ENCODE data around the gene CHRM2.

Gene CHRM2

DNA sequence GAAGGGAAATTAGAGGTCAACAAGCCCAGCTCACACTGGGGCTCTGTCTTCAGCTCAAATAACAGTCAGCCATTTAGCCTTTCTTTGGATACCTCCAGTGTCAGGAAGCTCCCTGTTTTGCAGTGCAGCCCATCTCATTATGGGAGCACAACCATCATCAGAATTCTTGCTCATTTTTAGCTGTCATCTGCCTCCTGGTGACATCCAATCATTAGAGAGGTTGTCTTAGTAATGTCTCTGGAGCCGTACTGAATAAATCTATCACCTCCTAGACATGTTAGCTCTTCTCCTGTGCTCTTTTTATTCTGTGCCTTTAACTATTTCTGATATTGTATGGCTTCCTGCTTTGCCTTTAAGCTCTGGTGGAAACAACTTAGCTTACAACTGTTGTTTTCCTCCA, 74.5 kb downstream of the CHRM2 start:
- TF ChIP-seq CTCF (IDR thresholded peaks at IDR 0.05): no peak
- no peaks in the 10 kb centered on the region for H3K4me1 ChIP-seq (ENCODE audit: control insufficient read depth in 1 of 2, insufficient read depth in 1 of 2, low read depth in 1 of 2, low read length in 1 of 2)
- no peaks in the 10 kb centered on the region for H3K36me3 ChIP-seq
- H3K9me3 ChIP-seq: no peaks in the 10 kb centered on the region
- no peak overlapping the region for H3K4me3 ChIP-seq (ENCODE audit: low read depth in 1 of 2, low read length in 1 of 2)
- H3K27ac ChIP-seq: no peak overlapping the region
- no peaks in the 10 kb centered on the region for H3K27me3 ChIP-seq

DNA sequence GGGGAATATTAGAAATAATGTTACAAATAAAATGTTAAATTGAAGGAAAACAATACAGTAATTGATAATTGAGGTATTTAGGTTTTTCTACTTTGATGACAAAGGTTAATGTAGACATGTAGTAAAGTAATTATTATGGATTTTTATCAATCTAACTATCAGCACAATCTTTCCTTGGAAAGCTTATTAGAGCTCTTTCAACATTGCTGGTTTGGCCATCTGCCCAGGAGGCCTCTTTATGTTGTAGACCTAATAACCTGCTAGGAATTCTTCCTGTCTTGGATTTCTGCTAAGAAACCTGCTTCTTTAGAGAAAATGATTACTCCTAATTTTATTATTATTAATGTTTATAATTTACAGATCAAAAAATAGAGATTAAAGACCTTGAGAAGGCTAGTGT, 78.9 kb downstream of the CHRM2 start:
- H3K36me3 ChIP-seq: no peaks in the 10 kb centered on the region
- H3K9me3 ChIP-seq: no peaks in the 10 kb centered on the region
- H3K4me1 ChIP-seq (ENCODE audit: control insufficient read depth in 1 of 2, insufficient read depth in 1 of 2, low read depth in 1 of 2, low read length in 1 of 2): no peaks in the 10 kb centered on the region
- TF ChIP-seq CTCF (IDR thresholded peaks at IDR 0.05): no peak
- no peaks in the 10 kb centered on the region for H3K27me3 ChIP-seq
- H3K27ac ChIP-seq: no peak overlapping the region
- no peak overlapping the region for H3K4me3 ChIP-seq (ENCODE audit: low read depth in 1 of 2, low read length in 1 of 2)

- Histone ChIP-seq H3K27ac (no peak overlapping the region), H3K9me3 (no peaks in the 10 kb centered on the region), H3K36me3 (no peaks in the 10 kb centered on the region), H3K4me1 (ENCODE audit: control insufficient read depth in 1 of 2, insufficient read depth in 1 of 2, low read depth in 1 of 2, low read length in 1 of 2) (no peaks in the 10 kb centered on the region), H3K4me3 (ENCODE audit: low read depth in 1 of 2, low read length in 1 of 2) (no peak overlapping the region), H3K27me3 (no peaks in the 10 kb centered on the region)
- no peak for TF ChIP-seq CTCF (IDR thresholded peaks at IDR 0.05)
Measured at GRCh38 chr7:136950331-136950730, 81.9 kb downstream of the CHRM2 start.

- Histone ChIP-seq H3K27ac (no peak overlapping the region), H3K4me3 (ENCODE audit: low read depth in 1 of 2, low read length in 1 of 2) (no peak overlapping the region), H3K9me3 (no peaks in the 10 kb centered on the region), H3K36me3 (no peaks in the 10 kb centered on the region), H3K27me3 (no peaks in the 10 kb centered on the region), H3K4me1 (ENCODE audit: control insufficient read depth in 1 of 2, insufficient read depth in 1 of 2, low read depth in 1 of 2, low read length in 1 of 2) (peaks cover 0 to 3% of the 10 kb centered on the region in 2 experiments)
- no peak for TF ChIP-seq CTCF (IDR thresholded peaks at IDR 0.05)
Measured at GRCh38 chr7:136953386-136953785, 84.9 kb downstream of the CHRM2 start.

DNA sequence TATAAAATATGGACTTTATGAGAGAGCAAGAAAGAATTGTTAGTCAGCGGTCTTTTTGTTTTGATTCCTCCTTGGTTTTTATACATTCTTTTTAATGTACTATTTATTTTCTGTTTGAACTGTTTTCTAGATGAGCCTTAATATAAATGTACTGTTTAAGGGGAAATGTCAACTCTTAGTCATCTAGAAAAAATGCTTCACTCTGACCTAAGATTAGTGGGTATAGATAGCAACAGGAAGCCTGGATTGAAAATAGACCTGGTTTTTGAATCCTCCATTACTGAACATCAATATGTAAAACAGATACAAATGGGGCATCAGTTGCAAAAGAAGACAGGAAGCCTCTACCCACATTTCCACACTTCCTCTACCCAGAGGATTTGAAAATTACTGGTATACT, 87.8 kb downstream of the CHRM2 start:
- Histone ChIP-seq H3K4me3 (ENCODE audit: low read depth in 1 of 2, low read length in 1 of 2) (no peak overlapping the region), H3K27me3 (no peaks in the 10 kb centered on the region), H3K9me3 (no peaks in the 10 kb centered on the region), H3K27ac (no peak overlapping the region), H3K4me1 (ENCODE audit: control insufficient read depth in 1 of 2, insufficient read depth in 1 of 2, low read depth in 1 of 2, low read length in 1 of 2) (peaks cover 0 to 3% of the 10 kb centered on the region in 2 experiments), H3K36me3 (no peaks in the 10 kb centered on the region)
- no peak for TF ChIP-seq CTCF (IDR thresholded peaks at IDR 0.05)

DNA sequence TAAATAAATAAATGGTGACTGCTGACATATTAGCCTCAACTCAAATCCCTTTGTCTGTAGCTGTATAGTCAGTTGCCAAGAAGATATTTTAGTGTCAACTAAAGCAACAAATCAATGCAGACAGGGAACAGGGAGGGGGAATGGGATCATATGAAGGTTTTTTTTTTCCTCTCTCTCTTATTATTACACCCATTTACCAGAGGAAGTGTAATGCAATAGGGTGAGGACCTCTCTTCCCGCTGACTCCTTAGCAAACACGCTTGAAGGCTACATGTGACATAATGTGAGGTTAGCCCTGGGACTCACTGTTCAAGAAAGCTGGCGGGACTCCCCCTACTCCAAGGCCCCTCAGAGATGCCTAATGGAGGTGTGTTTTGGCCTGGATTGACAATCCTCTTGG, 88.2 kb downstream of the CHRM2 start:
- Histone ChIP-seq H3K4me1 (ENCODE audit: control insufficient read depth in 1 of 2, insufficient read depth in 1 of 2, low read depth in 1 of 2, low read length in 1 of 2) (peaks cover 0 to 3% of the 10 kb centered on the region in 2 experiments), H3K9me3 (no peaks in the 10 kb centered on the region), H3K4me3 (ENCODE audit: low read depth in 1 of 2, low read length in 1 of 2) (no peak overlapping the region), H3K36me3 (no peaks in the 10 kb centered on the region), H3K27ac (no peak overlapping the region), H3K27me3 (no peaks in the 10 kb centered on the region)
- TF ChIP-seq CTCF (IDR thresholded peaks at IDR 0.05): no peak
